B cell (primary cell): ENCODE results near the gene IRF8. TPM values are rescaled to one million over a fixed set of nuclear protein-coding genes. Genes with fewer than 3 reads are reported as not detected.

Experiments used
- ATAC-seq: fragments of 200-7000 bp; cut with Tn5 transposase; one replicate; pipeline ENCODE4 v1.10.0; 2021; ENCODE audit warnings: low read depth, mild to moderate bottlenecking, moderate number of reproducible peaks, moderate library complexity
- CTCF ChIA-PET: fragments of 350-600 bp; sonication (Branson Sonifier 250); formaldehyde crosslinking; loops from one replicate; lab custom pipeline; 2021; ENCODE audit warnings: antibody characterized with exemption, inconsistent platforms; lab: Charles Lee
- POLR2A ChIA-PET: fragments of 350-600 bp; sonication (Branson Sonifier 250); formaldehyde crosslinking; loops from one replicate; lab custom pipeline; 2021; ENCODE audit warnings: antibody characterized with exemption; lab: Charles Lee
- DNase-seq: peaks from one replicate; pipeline ENCODE4 v3.0.0; 2013
- H2AFZ ChIP-seq: 2 replicates; pipeline ENCODE4 v1.6.1; 2012; ENCODE audit warnings: mild to moderate bottlenecking, low read depth, low read length; ENCODE audit not compliant: insufficient read depth, poor library complexity, severe bottlenecking
- H3K27ac ChIP-seq, 2 donors: 1 replicate in 1 of 2; 2 replicates in 1 of 2; pipeline ENCODE4 v1.5.1; 2012 to 2013; ENCODE audit warnings: low read length in 2 of 2, mild to moderate bottlenecking in 2 of 2, moderate library complexity in 1 of 2
- H3K27me3 ChIP-seq, 4 experiments: fragments of 200-600 bp in 1 of 4; sonication (generic) in 1 of 4; replicated peaks in 1 of 4; 1 replicate in 2 of 4; 2 replicates in 2 of 4; pipeline versions ENCODE4 v1.6.1 to v1.7.0; 2013 to 2016; ENCODE audit warnings: low read length in 3 of 4, mild to moderate bottlenecking in 2 of 4, mixed read lengths in 1 of 4, moderate library complexity in 1 of 4; ENCODE audit not compliant: insufficient read depth in 4 of 4, control insufficient read depth in 3 of 4; ENCODE audit errors: control extremely low read depth in 1 of 4
- H3K36me3 ChIP-seq, 2 experiments: replicated peaks in 1 of 2; 1 replicate in 1 of 2; 2 replicates in 1 of 2; pipeline versions ENCODE4 v1.6.1 to v1.7.1; 2013; ENCODE audit warnings: low read length in 1 of 2; ENCODE audit not compliant: insufficient read depth in 2 of 2, control insufficient read depth in 1 of 2; ENCODE audit errors: control extremely low read depth in 1 of 2, extremely low read depth in 1 of 2
- H3K4me1 ChIP-seq, 2 donors: fragments of 200-600 bp in 1 of 2; sonication (generic) in 1 of 2; 1 replicate in 1 of 2; 2 replicates in 1 of 2; pipeline versions ENCODE4 v1.5.1 to v1.6.1; 2013 to 2017; ENCODE audit warnings: low read length in 2 of 2; ENCODE audit not compliant: control insufficient read depth in 2 of 2, insufficient read depth in 2 of 2
- H3K4me2 ChIP-seq: replicated peaks from 2 replicates; pipeline ENCODE3; 2012; ENCODE audit warnings: mild to moderate bottlenecking, low read depth, low read length; ENCODE audit not compliant: poor library complexity, severe bottlenecking
- H3K4me3 ChIP-seq, 5 experiments: fragments of 200-600 bp in 1 of 5; sonication (generic) in 1 of 5; 1 replicate in 3 of 5; 2 replicates in 2 of 5; pipeline versions ENCODE4 v1.5.1 to v1.7.0; 2011 to 2016; ENCODE audit warnings: low read length in 4 of 5, mild to moderate bottlenecking in 4 of 5, low read depth in 2 of 5, control low read depth in 1 of 5, moderate library complexity in 1 of 5; ENCODE audit not compliant: insufficient read depth in 1 of 5; ENCODE audit errors: control extremely low read depth in 1 of 5, extremely low read depth in 1 of 5
- H3K79me2 ChIP-seq: fragments of 200-600 bp; sonication (generic); one replicate; pipeline ENCODE4 v1.6.0; 2016; ENCODE audit warnings: low read length; ENCODE audit not compliant: control insufficient read depth, insufficient read depth
- H3K9ac ChIP-seq: fragments of 200-600 bp; sonication (generic); 2 replicates; pipeline ENCODE4 v1.6.1; 2017; ENCODE audit warnings: mild to moderate bottlenecking, low read length, moderate library complexity
- H3K9me3 ChIP-seq, 3 donors: one replicate each; pipeline versions ENCODE4 v1.6.1 to v1.7.1; 2013; ENCODE audit warnings: low read length in 2 of 3; ENCODE audit not compliant: control insufficient read depth in 2 of 3, insufficient read depth in 1 of 3; ENCODE audit errors: control extremely low read depth in 1 of 3
- H4K20me1 ChIP-seq: 2 replicates; pipeline ENCODE4 v1.6.0; 2012; ENCODE audit warnings: mild to moderate bottlenecking, low read length; ENCODE audit not compliant: insufficient read depth, control insufficient read depth, poor library complexity, severe bottlenecking
- H3K27ac Mint-ChIP-seq: one replicate; pipeline ENCODE4 v1.8.0; 2021; ENCODE audit warnings: mixed read lengths
- H3K27me3 Mint-ChIP-seq: one replicate; pipeline ENCODE4 v1.8.0; 2021; ENCODE audit warnings: mixed read lengths
- H3K4me1 Mint-ChIP-seq: one replicate; pipeline ENCODE4 v1.8.0; 2021; ENCODE audit warnings: mixed read lengths
- H3K4me3 Mint-ChIP-seq: one replicate; pipeline ENCODE4 v1.8.0; 2021; ENCODE audit warnings: mixed read lengths
- H3K9me3 Mint-ChIP-seq: one replicate; pipeline ENCODE4 v1.8.0; 2022; ENCODE audit warnings: mixed read lengths; ENCODE audit not compliant: insufficient read depth
- EZH2 ChIP-seq: IDR thresholded peaks from 2 replicates; pipeline ENCODE4 v1.6.1; 2012; ENCODE audit warnings: borderline replicate concordance, low read depth, mild to moderate bottlenecking, moderate library complexity, low read length; ENCODE audit not compliant: insufficient read depth, poor library complexity, severe bottlenecking
- WGBS: methylation state at CpG from one replicate; pipeline ENCODE4 v1.1.5; 2013; ENCODE audit warnings: missing lambda C conversion rate; ENCODE audit not compliant: insufficient coverage; 5-methylcytosine and 5-hydroxymethylcytosine counted together
- intact Hi-C: fragments of 100-400 bp; cut with micrococcal nuclease; formaldehyde crosslinking; loops from one replicate; pipeline ENCODE4 v1.10.0; 2022
- polyA plus RNA-seq: library from polyadenylated mRNA; depleted of rRNA; stranded (reverse); fragments of >200 nt; gene quantifications from 2 replicates; pipeline ENCODE4 v1.2.3, GENCODE V29; 2012
- total RNA-seq, 2 donors: library from RNA; stranded (reverse); fragments of 120-200 nt in 1 of 2; gene quantifications; 1 replicate in 1 of 2; 2 replicates in 1 of 2; pipeline versions ENCODE4 v1.2.3 to v1.2.4, GENCODE V29; 2013 to 2022
- TF ChIP-seq, protein P1 (sequence below): fragments of 200-600 bp; IDR thresholded peaks from one replicate; pipeline ENCODE4 v1.8.0; 2022; ENCODE audit warnings: antibody characterized with exemption, mild to moderate bottlenecking

The IRF8 gene
- total and polyA plus RNA-seq, 2 donors (not counting 1 experiment from before 2014, with no cell fraction given) = 309 to 332 TPM

DNA sequence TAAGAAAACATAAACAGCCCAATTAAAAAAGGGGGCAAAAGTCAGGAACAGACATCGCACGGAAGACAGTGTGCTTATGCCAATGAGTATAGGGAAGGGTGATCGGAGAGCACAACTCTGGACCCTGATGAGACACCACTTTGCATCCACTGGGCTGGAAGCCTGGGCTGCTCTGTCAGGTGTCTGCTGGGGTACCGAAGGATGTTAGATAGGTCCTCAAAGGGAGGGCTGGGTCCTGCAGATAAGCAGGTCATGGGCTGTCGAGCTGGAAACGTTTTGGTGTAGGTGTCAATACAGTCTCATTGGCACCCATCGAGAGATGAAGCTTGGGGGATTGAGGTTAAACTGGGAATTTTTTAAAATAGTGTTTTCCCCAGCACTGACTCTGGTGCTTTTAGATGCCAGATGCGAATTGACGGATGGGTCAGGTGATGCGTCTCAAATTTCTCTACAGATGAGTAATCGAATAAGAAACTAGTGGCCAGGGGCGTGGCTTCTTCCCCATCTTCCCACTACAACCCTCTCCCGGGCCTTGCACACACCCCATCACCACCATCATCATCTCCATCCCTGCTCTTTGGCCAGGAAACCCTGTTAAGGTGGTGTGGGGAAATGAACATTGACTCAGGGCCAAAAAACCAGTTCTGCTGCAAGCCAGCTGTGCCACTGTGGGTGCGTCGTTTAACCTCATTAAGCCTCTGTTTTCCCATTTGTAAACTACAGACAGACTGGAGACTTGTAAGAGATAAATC is 47.8 kb upstream of the IRF8 start:
- Histone ChIP-seq H3K79me2 (no peaks in the 10 kb centered on the region), H3K4me1 (peaks cover 16 to 18% of the 10 kb centered on the region in 2 donors), H3K27me3 (no peaks in the 10 kb centered on the region), H3K9me3 (no peaks in the 10 kb centered on the region), H2AFZ (no peak overlapping the region), H3K4me3 (no peak overlapping the region), H3K4me2 (no peak overlapping the region), H4K20me1 (no peaks in the 10 kb centered on the region), H3K36me3 (no peaks in the 10 kb centered on the region), H3K27ac (no peak overlapping the region), H3K9ac (no peak overlapping the region)
- ChIA-PET CTCF (no interaction called here), POLR2A (no interaction called here)
- H3K27me3 Mint-ChIP-seq = peaks cover 8% of the 10 kb centered on the region
- no peak overlapping the region for H3K27ac Mint-ChIP-seq
- H3K4me1 Mint-ChIP-seq = peaks cover 30% of the 10 kb centered on the region
- DNase-seq (no peak), ATAC-seq (no peak)
- H3K9me3 Mint-ChIP-seq = no peaks in the 10 kb centered on the region
- intact Hi-C loops = no loop called here
- 86% methylated on average over 7 of the region's 15 CpGs for WGBS
- H3K4me3 Mint-ChIP-seq = no peak overlapping the region
- TF ChIP-seq, protein P1, sequence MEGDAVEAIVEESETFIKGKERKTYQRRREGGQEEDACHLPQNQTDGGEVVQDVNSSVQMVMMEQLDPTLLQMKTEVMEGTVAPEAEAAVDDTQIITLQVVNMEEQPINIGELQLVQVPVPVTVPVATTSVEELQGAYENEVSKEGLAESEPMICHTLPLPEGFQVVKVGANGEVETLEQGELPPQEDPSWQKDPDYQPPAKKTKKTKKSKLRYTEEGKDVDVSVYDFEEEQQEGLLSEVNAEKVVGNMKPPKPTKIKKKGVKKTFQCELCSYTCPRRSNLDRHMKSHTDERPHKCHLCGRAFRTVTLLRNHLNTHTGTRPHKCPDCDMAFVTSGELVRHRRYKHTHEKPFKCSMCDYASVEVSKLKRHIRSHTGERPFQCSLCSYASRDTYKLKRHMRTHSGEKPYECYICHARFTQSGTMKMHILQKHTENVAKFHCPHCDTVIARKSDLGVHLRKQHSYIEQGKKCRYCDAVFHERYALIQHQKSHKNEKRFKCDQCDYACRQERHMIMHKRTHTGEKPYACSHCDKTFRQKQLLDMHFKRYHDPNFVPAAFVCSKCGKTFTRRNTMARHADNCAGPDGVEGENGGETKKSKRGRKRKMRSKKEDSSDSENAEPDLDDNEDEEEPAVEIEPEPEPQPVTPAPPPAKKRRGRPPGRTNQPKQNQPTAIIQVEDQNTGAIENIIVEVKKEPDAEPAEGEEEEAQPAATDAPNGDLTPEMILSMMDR = no peak

GRCh38 chr16:85853547-85854545 is 45.1 kb upstream of the IRF8 start:
- intact Hi-C loops = loop anchor here (2.0 kb wide), 1 partner anchor 13 kb away; no protein-coding TSS in a partner anchor
- no peak overlapping the region for H3K4me3 ChIP-seq
- peak; percentile 14 for ATAC-seq
- H3K36me3 ChIP-seq = no peaks in the 10 kb centered on the region
- H3K27ac Mint-ChIP-seq = no peak overlapping the region
- no peak for DNase-seq
- H3K9me3 Mint-ChIP-seq = no peaks in the 10 kb centered on the region
- peaks cover 13 to 16% of the 10 kb centered on the region in 2 donors for H3K4me1 ChIP-seq
- no peaks in the 10 kb centered on the region for H3K9me3 ChIP-seq
- no peak overlapping the region for H3K4me3 Mint-ChIP-seq
- CTCF ChIA-PET = interaction anchor here (0.8 to 2.9 kb wide), 6 partner anchors 8 to 40 kb away, joined by 3 to 12 read pairs (median 6); no protein-coding TSS in a partner anchor
- no peak overlapping the region for H2AFZ ChIP-seq
- no peaks in the 10 kb centered on the region for H3K79me2 ChIP-seq
- no peaks in the 10 kb centered on the region for H3K27me3 ChIP-seq
- no peaks in the 10 kb centered on the region for H3K27me3 Mint-ChIP-seq
- 59% methylated on average over 14 of the region's 16 CpGs for WGBS
- TF ChIP-seq EZH2 = no peak
- TF ChIP-seq, protein P1 = no peak
- no peaks in the 10 kb centered on the region for H4K20me1 ChIP-seq
- H3K4me1 Mint-ChIP-seq = peaks cover 31% of the 10 kb centered on the region
- H3K4me2 ChIP-seq = peak overlapping the region; percentile 29
- H3K27ac ChIP-seq = no peak overlapping the region
- POLR2A ChIA-PET = no interaction called here
- no peak overlapping the region for H3K9ac ChIP-seq
